Astrocyte of the cerebellum (primary cell): ENCODE results near the gene ARHGAP15.

ENCODE experiments used
- DNase-seq: peaks from one replicate; pipeline ENCODE4 v3.0.0-alpha.2; 2011; ENCODE audit warnings: low read depth
- H3K4me3 ChIP-seq: 2 replicates; pipeline ENCODE4 v1.5.1; 2011; ENCODE audit warnings: mild to moderate bottlenecking, low read depth, low read length, moderate library complexity
- in situ Hi-C: cut with HindIII; loops from 2 replicates; pipeline ENCODE4 v1.10.0; 2017; ENCODE audit warnings: low sequenced_read_pairs
- TF ChIP-seq, protein P1 (sequence below): IDR thresholded peaks from 2 replicates; pipeline ENCODE4 v1.5.1; 2012; ENCODE audit warnings: low read length, low read depth, moderate library complexity, mild to moderate bottlenecking; ENCODE audit errors: missing control alignments

Gene ARHGAP15

DNA sequence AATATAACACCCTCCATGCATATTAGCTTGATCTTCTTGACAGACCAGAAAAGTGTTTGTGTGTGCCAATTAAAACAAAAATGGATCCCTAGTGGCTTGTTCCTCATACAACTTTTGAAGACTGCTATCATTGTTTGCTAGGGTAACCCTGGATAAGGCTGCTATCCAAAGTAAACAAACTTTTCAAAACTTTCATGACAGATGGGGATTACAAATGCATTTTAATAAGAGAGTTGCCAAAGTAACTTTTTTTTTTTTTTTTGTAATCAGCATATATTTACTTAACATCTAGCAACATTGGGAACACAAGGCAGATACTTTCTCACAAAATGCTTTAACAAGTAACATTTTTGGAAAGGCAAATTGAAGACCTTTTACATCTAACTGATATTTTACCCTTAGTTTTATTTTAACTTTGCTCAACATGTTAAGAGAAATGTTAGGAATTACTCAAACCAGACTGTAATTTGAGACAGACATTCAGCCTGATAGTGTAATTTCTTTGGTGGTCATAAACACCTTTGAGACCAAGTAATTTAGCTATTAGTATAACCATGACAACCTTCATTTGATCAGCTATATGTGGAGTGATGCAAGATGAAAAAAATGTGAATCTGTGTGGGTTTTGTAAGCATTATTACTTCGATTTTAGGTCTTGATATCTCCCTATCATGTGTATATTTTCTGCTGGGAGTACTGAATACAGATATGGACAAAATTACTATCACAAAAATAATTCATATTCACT lies 300.9 kb downstream of the ARHGAP15 start:
- H3K4me3 ChIP-seq = no peak overlapping the region
- peak; percentile 36 for DNase-seq
- in situ Hi-C loops = no loop called here

DNA sequence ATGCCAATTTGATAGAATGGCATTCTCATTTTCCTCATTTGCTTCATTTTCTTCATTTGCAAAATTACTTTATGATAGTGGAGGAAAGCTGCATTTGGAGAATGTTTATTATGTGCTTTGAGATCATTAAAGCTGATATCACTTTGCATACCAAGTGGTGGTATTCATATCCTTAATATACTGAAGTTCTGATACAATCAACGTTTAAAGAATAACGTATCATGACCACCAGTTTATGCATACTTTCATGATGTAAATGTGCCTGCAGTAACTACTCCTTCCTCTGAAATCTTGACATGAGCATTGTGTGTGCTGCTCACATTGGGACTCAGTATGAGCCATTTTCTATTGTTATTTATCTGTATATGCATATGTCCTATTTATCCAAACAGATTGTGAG lies 302.1 kb downstream of the ARHGAP15 start:
- no peak for DNase-seq
- in situ Hi-C loops = no loop called here
- H3K4me3 ChIP-seq = no peak overlapping the region
- TF ChIP-seq, protein P1, sequence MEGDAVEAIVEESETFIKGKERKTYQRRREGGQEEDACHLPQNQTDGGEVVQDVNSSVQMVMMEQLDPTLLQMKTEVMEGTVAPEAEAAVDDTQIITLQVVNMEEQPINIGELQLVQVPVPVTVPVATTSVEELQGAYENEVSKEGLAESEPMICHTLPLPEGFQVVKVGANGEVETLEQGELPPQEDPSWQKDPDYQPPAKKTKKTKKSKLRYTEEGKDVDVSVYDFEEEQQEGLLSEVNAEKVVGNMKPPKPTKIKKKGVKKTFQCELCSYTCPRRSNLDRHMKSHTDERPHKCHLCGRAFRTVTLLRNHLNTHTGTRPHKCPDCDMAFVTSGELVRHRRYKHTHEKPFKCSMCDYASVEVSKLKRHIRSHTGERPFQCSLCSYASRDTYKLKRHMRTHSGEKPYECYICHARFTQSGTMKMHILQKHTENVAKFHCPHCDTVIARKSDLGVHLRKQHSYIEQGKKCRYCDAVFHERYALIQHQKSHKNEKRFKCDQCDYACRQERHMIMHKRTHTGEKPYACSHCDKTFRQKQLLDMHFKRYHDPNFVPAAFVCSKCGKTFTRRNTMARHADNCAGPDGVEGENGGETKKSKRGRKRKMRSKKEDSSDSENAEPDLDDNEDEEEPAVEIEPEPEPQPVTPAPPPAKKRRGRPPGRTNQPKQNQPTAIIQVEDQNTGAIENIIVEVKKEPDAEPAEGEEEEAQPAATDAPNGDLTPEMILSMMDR = no peak

More for the DNA sequence above, 300.9 kb downstream of the ARHGAP15 start:
- TF ChIP-seq, protein P1 = no peak

DNA sequence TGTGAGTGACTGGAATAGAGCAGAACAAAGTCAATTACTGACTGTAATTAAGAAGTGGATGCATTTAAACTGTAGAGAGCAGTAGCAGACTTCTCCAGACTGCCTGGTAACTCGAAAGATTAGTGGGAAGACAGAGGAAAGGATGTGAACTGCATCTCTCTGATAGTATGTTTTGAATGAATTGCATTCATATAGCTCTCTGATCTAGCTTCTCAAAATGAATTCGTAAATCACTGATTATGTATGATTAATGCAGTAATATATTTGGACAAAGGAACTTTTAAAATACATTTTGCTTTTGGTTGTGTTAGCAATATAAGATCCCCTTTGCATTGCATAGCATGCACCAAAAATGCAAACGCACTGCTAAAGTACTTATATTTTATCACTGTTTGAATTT lies 304.0 kb downstream of the ARHGAP15 start:
- no peak for DNase-seq
- in situ Hi-C loops = no loop called here
- no peak overlapping the region for H3K4me3 ChIP-seq
- TF ChIP-seq, protein P1 = no peak

DNA sequence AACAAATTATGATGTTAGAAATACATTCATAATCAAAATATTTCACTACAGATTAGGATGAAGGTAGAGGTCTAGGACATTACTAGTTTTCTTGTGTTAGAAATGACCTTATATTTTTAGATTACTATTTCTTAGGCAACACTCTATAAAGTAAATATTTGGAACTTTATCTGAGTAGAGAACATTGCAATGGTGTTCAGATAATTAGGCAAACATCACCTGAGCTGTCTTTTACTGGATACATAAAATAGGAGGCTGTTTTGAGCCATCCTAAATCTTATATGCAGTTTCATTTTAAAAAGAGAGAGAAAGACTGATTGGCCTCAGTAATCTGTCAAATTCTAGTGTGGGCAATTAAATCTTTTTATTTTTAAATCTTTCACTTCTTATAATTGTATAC lies 304.6 kb downstream of the ARHGAP15 start:
- no peak for DNase-seq
- H3K4me3 ChIP-seq = no peak overlapping the region
- TF ChIP-seq, protein P1 = no peak
- in situ Hi-C loops = no loop called here

DNA sequence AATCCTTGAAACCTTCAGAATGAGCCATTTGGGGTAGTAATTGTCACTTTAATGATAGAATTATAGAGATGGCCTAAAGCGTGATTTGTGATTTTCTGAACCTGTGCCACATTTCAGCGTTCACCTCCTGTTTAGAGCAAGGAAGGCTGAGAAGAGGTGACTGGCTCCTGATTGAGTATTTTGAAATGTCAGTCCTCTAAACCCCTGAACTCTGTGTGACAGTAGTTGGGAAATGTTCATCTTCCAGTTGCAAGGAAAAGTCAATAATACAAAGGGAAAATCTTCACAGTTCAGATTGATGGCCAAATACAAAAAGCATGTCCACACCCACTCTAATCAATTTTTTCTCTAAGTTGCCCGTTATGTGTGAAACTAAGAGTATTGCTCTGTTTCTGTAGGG lies 305.2 kb downstream of the ARHGAP15 start:
- no peak overlapping the region for H3K4me3 ChIP-seq
- TF ChIP-seq, protein P1 = no peak
- in situ Hi-C loops = no loop called here
- no peak for DNase-seq

DNA sequence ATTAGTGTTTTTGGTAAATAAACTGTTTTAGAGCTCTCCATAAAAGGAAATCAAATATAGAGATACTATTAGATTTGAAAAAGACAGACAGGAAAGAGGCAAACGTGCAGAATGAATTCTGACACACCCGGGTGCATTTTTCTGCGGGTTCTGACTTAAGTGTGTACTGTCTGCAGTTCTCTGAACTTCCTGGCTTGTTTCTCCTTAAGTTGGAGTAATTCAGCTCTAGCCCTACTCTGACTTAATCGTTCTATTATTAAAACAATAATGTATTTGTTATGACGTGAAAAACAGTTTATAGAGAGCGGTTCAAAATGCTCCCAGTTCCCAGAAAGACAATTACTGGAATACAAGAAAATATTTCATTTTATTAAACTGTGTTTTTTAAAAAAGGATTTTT lies 305.9 kb downstream of the ARHGAP15 start:
- TF ChIP-seq, protein P1 = no peak
- in situ Hi-C loops = no loop called here
- H3K4me3 ChIP-seq = no peak overlapping the region
- DNase-seq = no peak
